HepG2 (cell line): Measurements from ENCODE around the gene ZNF383. TPM values are rescaled to one million over a fixed set of nuclear protein-coding genes. Genes with fewer than 3 reads are reported as not detected.
A peak's percentile ranks its signal among the peaks of the same experiment; 100 is the strongest.

Experiments used
- CENPT ChIP-seq: sonication (generic); formaldehyde crosslinking; IDR thresholded peaks from 2 replicates; pipeline ENCODE4 v1.8.0; 2022; ENCODE audit warnings: low read depth, mild to moderate bottlenecking, moderate library complexity, missing genetic modification reagents
- HNF4A ChIP-seq: sonication (generic); formaldehyde crosslinking; IDR thresholded peaks from 2 replicates; pipeline ENCODE4 v1.4.0; 2020; ENCODE audit warnings: missing genetic modification reagents
- KDM4B ChIP-seq: sonication (generic); formaldehyde crosslinking; IDR thresholded peaks from 2 replicates; pipeline ENCODE4 v1.4.0; 2020; ENCODE audit warnings: missing genetic modification reagents
- MAFF ChIP-seq: IDR thresholded peaks from 2 replicates; pipeline ENCODE4 v1.6.1; 2011; ENCODE audit warnings: low read depth, low read length, improper control_type of control experiment
- SALL1 ChIP-seq: sonication (generic); formaldehyde crosslinking; IDR thresholded peaks from 2 replicates; pipeline ENCODE4 v1.8.0; 2022; ENCODE audit warnings: mild to moderate bottlenecking, missing genetic modification reagents
- ZBTB20 ChIP-seq: sonication (generic); formaldehyde crosslinking; IDR thresholded peaks from 2 replicates; pipeline ENCODE4 v1.8.1; 2023; ENCODE audit warnings: missing genetic modification reagents, low read depth, mild to moderate bottlenecking, borderline replicate concordance
- ZKSCAN1 ChIP-seq: fragments of 150-350 bp; IDR thresholded peaks from 2 replicates; pipeline ENCODE4 v1.6.1; 2014; ENCODE audit warnings: low read length
- ZNF253 ChIP-seq: sonication (generic); formaldehyde crosslinking; IDR thresholded peaks from 2 replicates; pipeline ENCODE4 v1.8.0; 2022; ENCODE audit warnings: mild to moderate bottlenecking, missing genetic modification reagents, borderline replicate concordance
- ZNF616 ChIP-seq: sonication (generic); formaldehyde crosslinking; IDR thresholded peaks from 2 replicates; pipeline ENCODE4 v1.5.0; 2020; ENCODE audit warnings: low read depth, mild to moderate bottlenecking, missing genetic modification reagents
- ZNF672 ChIP-seq: sonication (generic); formaldehyde crosslinking; IDR thresholded peaks from 2 replicates; pipeline ENCODE4 v1.8.1; 2022; ENCODE audit warnings: missing genetic modification reagents
- ZSCAN21 ChIP-seq: sonication (generic); formaldehyde crosslinking; IDR thresholded peaks from 2 replicates; pipeline ENCODE4 v1.8.0; 2022; ENCODE audit warnings: mild to moderate bottlenecking, missing genetic modification reagents, moderate library complexity, borderline replicate concordance
- polyA plus RNA-seq, 8 experiments: library from polyadenylated mRNA; depleted of rRNA in 3 of 8; stranded (reverse) in 7 of 8; unstranded in 1 of 8; fragments of >200 nt; fragmentation: Illumina TruSeq in 4 of 8; extraction: Trizol in 4 of 8; gene quantifications; 2 replicates each; pipeline versions ENCODE4 v1.2.1 to v1.2.3, GENCODE V29; 2011 to 2016; ENCODE audit warnings: low read depth in 4 of 8, missing spikeins in 1 of 8, mixed read lengths in 1 of 8; ENCODE audit not compliant: insufficient read depth in 1 of 8
- total RNA-seq, 5 experiments: library from RNA; depleted of rRNA; stranded (reverse); fragments of >200 nt; fragmentation: Illumina TruSeq; extraction: Trizol; gene quantifications; 2 replicates each; pipeline ENCODE4 v1.2.3, GENCODE V29; 2016; ENCODE audit warnings: low read depth in 1 of 5
- TF ChIP-seq, protein P1 (sequence below): sonication (generic); formaldehyde crosslinking; IDR thresholded peaks from 2 replicates; pipeline ENCODE4 v1.5.0; 2020; ENCODE audit warnings: missing genetic modification reagents
- TF ChIP-seq, protein P2 (sequence below): sonication (generic); formaldehyde crosslinking; IDR thresholded peaks from 2 replicates; pipeline ENCODE4 v1.4.0; 2020; ENCODE audit warnings: missing genetic modification reagents
- TF ChIP-seq, protein P3 (sequence below): sonication (generic); formaldehyde crosslinking; IDR thresholded peaks from 2 replicates; pipeline ENCODE4 v1.4.0; 2020; ENCODE audit warnings: missing genetic modification reagents, mild to moderate bottlenecking, borderline replicate concordance
- TF ChIP-seq, protein P4 (sequence below): sonication (generic); formaldehyde crosslinking; IDR thresholded peaks from 2 replicates; pipeline ENCODE4 v1.4.0; 2020; ENCODE audit warnings: mild to moderate bottlenecking, missing genetic modification reagents
- TF ChIP-seq, protein P5 (sequence below): sonication (generic); formaldehyde crosslinking; IDR thresholded peaks from 2 replicates; pipeline ENCODE4 v1.8.1; 2023; ENCODE audit warnings: mild to moderate bottlenecking, missing genetic modification reagents, borderline replicate concordance
- TF ChIP-seq, protein P6 (sequence below): sonication (generic); formaldehyde crosslinking; conservative IDR thresholded peaks from 2 replicates; pipeline ENCODE4 v1.4.0; 2020; ENCODE audit warnings: missing genetic modification reagents

The ZNF383 gene
- total and polyA plus RNA-seq, 2 of the 13 experiments (the other 11 are each of a cell fraction or from before 2014, with no cell fraction given), result 2.6 to 4.1 TPM

DNA sequence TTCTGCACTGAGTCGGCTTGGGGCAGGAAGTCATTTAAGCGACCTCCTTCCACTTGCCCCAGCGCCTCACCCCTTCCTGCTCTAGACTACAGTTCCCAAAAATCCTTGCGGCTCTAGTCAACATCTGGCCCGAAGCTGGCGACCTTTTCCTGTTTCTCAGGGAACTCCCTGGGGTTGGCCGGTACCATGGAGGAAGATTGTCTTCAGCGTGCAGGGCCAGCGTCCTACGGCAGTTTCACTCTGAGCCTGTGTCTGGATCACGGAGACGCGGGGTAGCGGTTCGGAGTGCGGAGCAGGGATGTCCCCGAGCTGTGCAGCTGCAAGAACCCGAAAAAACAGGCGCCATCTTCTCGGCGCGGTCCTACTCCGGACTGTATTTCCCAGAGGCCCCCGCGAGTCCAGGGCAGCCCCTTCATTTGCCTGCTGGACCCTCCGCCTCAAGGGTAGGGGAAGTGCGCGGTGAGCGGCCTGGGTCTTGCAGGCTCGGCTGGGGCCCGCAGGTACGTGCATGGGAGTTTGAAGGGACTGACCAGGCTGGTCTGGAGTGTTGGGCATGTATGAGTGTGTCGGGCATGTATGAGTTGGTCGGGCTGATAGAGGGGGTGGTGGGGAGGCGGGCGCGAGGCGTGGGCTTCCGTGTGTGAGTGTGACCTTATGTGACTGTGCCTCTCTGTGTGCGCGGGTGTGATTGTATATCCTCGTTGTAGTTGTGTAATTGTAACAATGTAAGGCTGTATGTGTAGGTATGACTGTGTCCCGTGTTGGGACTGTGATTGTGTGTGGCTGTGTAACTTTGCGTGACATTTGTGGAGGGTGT lies at the start of gene ZNF383 (continued):
- TF ChIP-seq ZNF616 (CRISPR knock-in tag) (no peak), ZNF253 (no peak), ZNF672 (CRISPR knock-in tag) (no peak), KDM4B (CRISPR knock-in tag) (no peak), ZSCAN21 (CRISPR knock-in tag) (no peak), ZBTB20 (peak; percentile 61; the same call in 1 of the 2 replicates), HNF4A (CRISPR knock-in tag) (peak; percentile 27), ZKSCAN1 (no peak), MAFF (no peak), CENPT (CRISPR knock-in tag) (no peak), SALL1 (CRISPR knock-in tag) (peak; percentile 70)
- TF ChIP-seq, protein P1, sequence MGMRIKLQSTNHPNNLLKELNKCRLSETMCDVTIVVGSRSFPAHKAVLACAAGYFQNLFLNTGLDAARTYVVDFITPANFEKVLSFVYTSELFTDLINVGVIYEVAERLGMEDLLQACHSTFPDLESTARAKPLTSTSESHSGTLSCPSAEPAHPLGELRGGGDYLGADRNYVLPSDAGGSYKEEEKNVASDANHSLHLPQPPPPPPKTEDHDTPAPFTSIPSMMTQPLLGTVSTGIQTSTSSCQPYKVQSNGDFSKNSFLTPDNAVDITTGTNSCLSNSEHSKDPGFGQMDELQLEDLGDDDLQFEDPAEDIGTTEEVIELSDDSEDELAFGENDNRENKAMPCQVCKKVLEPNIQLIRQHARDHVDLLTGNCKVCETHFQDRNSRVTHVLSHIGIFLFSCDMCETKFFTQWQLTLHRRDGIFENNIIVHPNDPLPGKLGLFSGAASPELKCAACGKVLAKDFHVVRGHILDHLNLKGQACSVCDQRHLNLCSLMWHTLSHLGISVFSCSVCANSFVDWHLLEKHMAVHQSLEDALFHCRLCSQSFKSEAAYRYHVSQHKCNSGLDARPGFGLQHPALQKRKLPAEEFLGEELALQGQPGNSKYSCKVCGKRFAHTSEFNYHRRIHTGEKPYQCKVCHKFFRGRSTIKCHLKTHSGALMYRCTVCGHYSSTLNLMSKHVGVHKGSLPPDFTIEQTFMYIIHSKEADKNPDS (CRISPR knock-in tag), result no peak
- TF ChIP-seq, protein P2, sequence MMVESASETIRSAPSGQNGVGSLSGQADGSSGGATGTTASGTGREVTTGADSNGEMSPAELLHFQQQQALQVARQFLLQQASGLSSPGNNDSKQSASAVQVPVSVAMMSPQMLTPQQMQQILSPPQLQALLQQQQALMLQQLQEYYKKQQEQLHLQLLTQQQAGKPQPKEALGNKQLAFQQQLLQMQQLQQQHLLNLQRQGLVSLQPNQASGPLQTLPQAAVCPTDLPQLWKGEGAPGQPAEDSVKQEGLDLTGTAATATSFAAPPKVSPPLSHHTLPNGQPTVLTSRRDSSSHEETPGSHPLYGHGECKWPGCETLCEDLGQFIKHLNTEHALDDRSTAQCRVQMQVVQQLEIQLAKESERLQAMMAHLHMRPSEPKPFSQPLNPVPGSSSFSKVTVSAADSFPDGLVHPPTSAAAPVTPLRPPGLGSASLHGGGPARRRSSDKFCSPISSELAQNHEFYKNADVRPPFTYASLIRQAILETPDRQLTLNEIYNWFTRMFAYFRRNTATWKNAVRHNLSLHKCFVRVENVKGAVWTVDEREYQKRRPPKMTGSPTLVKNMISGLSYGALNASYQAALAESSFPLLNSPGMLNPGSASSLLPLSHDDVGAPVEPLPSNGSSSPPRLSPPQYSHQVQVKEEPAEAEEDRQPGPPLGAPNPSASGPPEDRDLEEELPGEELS (CRISPR knock-in tag), result peak; percentile 18; the same call in 1 of the 2 replicates
- TF ChIP-seq, protein P3, sequence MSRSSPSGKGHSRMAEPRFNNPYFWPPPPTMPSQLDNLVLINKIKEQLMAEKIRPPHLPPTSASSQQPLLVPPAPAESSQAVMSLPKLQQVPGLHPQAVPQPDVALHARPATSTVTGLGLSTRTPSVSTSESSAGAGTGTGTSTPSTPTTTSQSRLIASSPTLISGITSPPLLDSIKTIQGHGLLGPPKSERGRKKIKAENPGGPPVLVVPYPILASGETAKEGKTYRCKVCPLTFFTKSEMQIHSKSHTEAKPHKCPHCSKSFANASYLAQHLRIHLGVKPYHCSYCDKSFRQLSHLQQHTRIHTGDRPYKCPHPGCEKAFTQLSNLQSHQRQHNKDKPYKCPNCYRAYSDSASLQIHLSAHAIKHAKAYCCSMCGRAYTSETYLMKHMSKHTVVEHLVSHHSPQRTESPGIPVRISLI (CRISPR knock-in tag), result 0 out of 2 replicates have a peak, but pooled peaks have one; percentile 26
- TF ChIP-seq, protein P4, sequence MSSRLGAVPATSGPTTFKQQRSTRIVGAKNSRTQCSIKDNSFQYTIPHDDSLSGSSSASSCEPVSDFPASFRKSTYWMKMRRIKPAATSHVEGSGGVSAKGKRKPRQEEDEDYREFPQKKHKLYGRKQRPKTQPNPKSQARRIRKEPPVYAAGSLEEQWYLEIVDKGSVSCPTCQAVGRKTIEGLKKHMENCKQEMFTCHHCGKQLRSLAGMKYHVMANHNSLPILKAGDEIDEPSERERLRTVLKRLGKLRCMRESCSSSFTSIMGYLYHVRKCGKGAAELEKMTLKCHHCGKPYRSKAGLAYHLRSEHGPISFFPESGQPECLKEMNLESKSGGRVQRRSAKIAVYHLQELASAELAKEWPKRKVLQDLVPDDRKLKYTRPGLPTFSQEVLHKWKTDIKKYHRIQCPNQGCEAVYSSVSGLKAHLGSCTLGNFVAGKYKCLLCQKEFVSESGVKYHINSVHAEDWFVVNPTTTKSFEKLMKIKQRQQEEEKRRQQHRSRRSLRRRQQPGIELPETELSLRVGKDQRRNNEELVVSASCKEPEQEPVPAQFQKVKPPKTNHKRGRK (CRISPR knock-in tag), result 0 out of 2 replicates have a peak, but pooled peaks have one; percentile 44
- TF ChIP-seq, protein P5, sequence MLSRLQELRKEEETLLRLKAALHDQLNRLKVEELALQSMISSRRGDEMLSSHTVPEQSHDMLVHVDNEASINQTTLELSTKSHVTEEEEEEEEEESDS, result no peak
- TF ChIP-seq, protein P6, sequence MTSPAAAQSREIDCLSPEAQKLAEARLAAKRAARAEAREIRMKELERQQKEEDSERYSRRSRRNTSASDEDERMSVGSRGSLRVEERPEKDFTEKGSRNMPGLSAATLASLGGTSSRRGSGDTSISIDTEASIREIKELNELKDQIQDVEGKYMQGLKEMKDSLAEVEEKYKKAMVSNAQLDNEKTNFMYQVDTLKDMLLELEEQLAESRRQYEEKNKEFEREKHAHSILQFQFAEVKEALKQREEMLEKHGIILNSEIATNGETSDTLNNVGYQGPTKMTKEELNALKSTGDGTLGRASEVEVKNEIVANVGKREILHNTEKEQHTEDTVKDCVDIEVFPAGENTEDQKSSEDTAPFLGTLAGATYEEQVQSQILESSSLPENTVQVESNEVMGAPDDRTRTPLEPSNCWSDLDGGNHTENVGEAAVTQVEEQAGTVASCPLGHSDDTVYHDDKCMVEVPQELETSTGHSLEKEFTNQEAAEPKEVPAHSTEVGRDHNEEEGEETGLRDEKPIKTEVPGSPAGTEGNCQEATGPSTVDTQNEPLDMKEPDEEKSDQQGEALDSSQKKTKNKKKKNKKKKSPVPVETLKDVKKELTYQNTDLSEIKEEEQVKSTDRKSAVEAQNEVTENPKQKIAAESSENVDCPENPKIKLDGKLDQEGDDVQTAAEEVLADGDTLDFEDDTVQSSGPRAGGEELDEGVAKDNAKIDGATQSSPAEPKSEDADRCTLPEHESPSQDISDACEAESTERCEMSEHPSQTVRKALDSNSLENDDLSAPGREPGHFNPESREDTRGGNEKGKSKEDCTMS (CRISPR knock-in tag), result no peak
